GM21515 (cell line): ENCODE data around the gene MROH2A.

ENCODE experiments used
- ATAC-seq: cut with Tn5 transposase; IDR thresholded peaks from one replicate; pipeline ENCODE4 v1.9.1; 2021; ENCODE audit not compliant: unreplicated experiment

MROH2A gene

DNA sequence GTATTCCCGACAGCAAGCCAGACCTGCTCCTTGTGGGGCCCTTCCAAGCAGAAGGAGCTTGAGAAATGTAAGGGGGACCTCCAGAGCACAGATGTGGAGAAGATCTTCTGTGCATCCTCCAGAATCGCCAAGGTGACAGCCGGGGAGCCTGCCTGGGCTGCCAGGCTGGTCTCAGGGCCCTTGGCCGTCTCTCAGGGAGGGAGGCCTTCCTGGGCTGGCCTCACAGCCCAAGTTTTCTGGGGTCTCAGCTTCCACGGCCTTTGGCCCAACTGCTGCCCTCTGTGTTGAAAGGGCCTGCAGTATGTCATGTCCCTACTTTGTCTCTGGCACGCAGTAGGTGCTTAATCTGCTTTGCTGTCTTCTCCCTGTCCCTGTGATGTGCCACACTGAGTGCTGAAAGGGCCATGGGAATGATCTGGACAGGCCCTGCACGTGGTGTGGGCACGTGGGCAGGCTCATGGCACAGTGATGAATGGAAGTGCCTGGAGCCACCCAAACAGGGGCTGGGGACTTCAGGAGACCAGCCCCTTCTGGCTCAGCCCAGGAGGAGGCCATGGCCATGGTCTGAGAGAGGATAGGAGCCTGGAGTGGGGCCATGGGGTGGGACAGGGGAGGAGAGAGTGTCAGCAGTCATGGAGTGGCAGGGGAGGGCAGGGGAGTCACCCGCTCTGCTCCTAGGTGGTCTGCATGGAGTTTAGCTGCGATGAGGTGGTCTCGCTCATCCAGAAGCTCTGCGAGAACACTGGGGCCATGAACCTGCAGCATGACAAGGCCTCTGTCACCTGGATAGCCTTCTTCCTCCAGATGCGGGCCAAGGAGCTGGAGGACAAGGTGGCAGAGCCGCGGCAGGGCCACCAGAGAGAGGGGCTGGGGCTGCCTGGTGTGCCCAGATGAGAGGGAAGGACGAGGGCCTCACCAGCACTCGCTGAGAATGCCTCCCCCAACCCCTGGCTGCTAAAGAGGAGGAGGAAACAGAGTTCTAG lies 40.8 kb downstream of the MROH2A start:
- ATAC-seq: no peak

DNA sequence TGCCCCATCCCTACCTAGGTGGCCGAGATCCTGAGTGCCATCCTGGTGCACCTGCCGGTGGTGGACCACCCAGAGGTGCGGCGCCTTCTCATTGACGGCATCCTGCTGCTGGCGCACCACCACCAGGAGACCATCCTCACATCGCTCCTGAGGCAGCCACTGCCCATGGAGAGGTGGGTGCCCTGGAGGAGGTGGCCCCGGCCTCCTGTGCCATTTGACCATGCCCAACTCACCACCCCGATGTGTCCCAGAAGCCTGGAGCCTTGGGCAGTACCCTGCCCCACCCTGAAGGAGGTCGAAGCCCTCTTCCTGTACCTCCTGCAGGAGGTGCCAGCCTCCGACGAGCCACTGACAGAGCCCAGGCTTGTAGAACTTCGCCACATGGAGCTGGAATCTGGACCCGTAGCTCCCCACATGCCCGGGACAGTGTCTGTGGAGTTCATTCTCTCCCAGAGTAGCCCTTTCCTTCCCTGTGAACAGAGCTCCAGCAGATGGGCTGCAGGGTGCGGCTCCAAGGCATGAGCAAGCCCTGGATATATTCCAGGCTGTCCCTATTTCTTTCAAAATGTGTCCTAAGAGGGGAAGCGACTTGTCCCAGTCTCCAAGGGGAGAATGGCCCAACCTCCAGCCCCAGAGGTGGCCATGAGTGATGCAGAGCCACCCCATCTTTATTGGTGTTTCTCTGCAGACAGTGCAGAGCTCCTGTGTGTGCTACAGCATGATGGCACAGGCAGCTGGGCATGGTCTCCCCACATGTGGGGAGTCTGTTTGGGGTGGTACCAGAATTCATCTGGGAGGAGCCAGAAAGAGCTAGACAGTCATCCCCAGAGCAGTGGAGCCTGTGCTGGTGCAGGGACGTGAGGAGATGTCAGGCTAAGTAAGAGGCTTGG lies 42.0 kb downstream of the MROH2A start:
- no peak for ATAC-seq

GRCh38 chr2:233820774-233821105 lies 42.6 kb downstream of the MROH2A start:
- ATAC-seq: no peak

DNA sequence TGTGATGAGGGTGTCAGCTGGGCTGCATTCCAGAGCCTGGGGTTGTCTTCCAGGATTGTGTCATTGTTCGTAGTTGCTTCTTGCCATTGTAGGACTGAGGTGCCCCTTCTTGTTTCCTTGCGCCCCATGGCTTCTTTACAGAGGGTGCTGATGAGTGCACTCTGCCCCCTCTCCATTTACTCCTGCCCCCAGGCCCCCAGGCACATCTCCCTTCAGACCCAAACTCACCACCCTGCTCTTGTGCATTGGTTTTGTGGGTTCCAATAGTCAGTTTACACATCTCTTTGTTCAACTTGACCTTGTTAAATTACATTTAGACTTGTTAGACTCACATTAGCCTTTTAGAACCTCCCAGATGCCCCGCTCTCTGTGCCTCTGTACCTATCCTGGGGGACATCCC lies 43.1 kb downstream of the MROH2A start:
- ATAC-seq: no peak

GRCh38 chr2:233821709-233822100 lies 43.6 kb downstream of the MROH2A start:
- no peak for ATAC-seq

GRCh38 chr2:233822101-233822771 lies 44.1 kb downstream of the MROH2A start:
- no peak for ATAC-seq

DNA sequence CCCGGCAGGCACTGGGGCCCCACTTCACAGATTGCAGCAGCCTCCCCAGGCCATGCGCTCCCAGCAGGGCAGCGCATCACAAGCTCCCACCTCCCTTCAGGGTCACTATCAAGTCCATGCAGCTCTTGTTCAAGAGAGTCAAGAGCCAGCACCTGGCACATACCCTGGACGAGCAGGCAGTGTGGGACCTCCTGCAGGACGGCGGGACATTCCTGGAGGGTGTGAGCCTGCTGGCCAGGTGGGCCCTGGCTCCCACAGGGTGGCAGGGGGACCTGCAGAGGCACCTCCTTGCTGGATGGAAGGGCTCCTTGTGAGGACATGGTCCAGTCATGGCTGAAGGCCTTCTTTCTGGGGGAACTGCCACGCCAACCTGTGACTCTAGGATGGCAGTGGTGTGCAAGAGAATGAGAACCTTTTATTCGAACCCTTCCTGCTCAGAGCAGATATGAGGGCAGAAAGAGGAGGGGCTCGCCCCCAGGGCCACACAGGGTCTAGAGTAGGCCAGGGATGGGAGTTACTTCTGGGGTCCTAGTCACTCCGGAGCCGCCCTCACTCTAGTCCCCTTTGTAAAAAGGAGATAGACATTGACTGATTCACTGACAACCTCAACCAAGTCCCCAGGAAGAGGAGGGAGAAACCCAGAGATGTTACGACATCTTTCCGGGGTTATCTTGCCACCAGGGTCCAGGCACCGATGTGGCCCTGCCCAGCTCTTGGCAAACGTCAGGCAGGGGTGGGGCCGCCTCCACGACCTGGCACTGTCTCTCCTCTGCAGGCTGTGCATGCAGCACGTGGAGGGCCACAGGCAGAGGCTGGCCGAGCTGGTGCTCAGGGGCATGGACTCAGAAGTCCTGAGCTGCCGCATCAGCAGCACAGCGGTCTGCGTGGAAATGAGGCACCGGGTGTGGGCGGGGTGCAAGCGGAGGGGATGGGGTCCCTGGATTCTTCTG lies 44.9 kb downstream of the MROH2A start:
- no peak for ATAC-seq

DNA sequence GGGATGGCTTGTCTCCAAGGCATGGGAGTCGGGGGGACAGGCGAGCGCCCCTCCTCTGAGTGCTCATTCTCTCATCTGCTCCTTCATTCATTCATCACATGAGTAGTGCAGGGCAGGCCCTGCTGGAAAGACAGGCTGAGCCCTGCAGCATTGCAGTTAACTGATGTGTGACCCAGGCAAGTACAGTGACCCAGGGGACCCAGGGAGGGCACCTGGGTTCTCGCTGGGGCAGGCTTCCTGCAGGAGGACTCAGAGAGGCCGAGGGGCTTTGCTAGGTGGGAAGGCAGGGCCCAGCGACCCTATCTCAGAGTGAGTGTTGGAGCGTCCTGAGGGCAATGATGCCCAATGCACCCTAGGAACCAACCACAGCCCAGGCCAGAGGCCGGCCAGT lies 45.6 kb downstream of the MROH2A start:
- ATAC-seq: no peak

- no peak for ATAC-seq
These were observed 46.2 kb downstream of the MROH2A start for GRCh38 chr2:233824373-233824772.

GRCh38 chr2:233828546-233829192 lies 50.5 kb downstream of the MROH2A start:
- ATAC-seq: no peak

GRCh38 chr2:233829193-233830110 lies 51.3 kb downstream of the MROH2A start:
- ATAC-seq: no peak

GRCh38 chr2:233830111-233830802 lies 52.1 kb downstream of the MROH2A start:
- ATAC-seq: no peak

DNA sequence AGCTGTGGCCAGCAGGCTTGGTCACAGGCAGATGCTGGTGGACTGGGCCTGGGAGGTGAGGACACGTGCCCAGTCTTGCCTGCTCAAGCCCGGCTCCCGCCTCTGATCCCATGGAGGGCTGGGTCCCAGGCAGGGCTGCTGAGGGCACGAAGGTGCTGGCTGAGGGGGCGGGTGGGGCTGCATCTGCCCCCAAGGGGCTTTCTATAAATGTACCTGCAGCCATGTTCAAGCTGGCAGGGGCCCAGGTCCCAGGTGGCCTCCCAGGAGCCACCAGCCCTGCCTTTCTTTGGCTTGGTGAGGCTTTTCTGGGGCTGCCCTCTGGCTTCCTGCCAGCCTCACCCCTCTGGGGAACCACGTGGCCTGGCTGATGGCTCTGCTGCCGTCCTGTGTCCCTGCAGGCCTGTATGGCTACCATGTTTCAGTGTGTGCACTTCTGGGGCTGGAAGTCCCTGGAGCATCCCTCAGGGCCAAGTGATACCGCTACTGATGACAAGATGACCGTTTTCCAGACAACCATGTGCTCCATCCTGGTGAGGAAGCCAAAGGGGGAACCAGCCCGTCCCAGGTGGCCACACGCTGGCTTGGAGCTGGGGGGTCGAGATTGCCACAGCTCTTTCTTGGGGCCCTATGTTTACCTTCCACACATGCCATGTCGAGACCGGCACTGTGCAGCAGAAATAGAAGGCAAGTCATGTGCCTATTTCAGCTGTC lies 53.0 kb downstream of the MROH2A start:
- ATAC-seq: no peak

DNA sequence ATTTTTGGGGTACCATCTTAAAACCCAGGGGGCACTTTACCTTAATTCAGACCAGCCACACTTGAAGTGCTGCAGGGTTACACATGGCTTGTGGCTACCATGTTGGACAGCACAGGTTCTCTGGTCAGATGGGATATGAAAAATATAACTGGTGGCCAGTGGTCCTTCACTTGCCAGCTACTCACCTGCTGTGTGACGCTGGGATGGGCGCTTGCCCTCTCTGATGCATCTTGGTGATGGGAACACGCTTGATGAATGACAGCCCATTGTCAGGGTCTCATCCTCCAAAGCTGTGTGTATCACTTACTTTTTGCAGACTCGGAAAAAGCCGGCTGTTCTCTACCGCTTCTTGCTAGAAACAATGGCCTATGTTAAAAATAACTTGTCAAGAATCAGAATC lies 53.7 kb downstream of the MROH2A start:
- no peak for ATAC-seq

DNA sequence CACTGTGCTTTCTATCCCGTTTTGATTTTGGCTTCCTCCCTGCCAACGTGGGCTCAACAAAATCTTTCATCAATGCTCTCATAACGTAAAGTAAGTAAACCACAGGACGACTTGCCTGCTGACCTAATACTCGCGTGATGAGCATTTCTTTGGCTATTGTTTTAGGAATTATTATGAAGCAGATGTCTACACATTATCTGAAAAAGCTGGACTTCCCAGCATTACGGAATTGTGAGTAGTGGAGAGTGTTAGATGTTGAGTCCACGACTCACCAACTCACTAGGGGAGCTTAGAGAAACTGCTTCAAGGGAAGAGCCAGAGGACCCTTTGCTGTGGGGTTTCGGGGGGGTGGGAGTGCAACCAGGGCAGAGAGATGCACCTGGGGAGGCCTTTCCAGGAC lies 54.3 kb downstream of the MROH2A start:
- ATAC-seq: no peak

- no peak for ATAC-seq
These were observed 54.8 kb downstream of the MROH2A start for GRCh38 chr2:233832869-233833311.

- ATAC-seq: no peak
These were observed 55.2 kb downstream of the MROH2A start for GRCh38 chr2:233833345-233833744.
